Measurements from ENCODE around the gene SRP14.

Gene SRP14

DNA sequence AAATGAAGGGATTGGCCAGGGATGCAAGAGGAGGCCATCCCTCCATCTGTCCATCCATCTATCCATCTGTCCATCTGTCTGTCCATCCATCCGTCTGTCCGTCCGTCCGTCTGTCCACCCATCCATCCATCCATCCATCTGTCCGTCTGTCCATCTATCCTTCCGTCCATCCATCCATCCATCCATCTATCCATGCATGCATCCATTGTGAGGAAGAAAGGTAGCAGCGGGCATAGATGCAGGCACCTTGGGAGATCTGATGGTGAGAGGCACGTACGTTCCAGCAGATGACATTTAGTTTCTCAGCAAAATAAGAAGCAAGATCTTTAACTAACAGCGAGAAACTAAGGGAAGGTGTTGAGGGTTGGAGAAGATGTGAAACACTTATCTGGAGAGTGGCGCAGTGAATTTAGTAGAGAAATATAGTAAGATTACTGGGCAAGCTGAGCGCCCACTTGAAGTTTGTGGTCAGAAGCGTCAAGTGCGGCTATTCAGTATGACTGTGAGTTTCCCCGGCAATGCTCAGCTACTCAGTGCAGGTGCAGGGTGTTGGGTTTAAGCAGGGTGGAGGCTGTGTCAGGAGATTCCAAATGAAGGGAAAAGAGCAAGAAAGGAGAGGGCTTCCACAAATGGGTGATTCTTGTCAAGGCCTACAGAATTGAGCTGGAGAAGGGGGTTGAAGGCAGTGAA lies 22.4 kb upstream of the SRP14 start:
- peaks cover 7% of the 10 kb centered on the region for H3K4me1 ChIP-seq
- no peak for DNase-seq (ENCODE audit: low spot score in 2 of 2)

DNA sequence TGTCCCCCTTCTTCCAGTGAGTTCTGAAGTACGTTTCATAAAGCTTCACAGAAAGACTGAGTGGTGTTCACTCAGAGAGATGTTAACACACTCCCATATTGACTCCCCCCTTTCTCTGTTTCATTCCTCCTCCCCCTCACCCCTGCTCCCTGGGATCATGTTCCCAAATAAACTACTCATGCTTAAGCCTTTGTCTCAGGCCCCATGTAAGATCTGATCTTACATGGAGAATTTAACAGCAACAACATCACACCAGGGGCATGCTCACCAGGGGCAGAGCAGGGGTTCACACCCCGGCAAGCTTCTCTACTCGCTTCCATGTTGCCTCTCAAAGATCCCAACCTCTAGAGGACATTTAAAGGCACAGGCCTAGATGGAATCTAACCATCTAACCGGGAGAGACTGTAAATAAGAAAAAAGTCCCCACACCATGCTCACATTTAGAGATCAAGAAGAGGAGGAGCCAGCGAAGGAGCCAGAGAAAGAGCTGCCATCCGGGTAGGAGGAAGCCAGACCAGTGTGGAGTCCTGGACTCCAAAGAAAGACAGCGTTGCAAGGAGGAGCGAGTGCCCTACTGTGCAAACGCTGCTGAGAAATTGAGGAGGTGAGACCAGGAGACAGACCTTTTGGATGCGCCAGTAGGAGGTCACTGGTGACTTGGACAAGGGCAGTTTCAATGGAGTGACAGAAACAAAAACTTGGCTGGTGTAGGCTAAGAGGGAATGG lies 21.4 kb upstream of the SRP14 start:
- Histone ChIP-seq H3K27me3 (ENCODE audit: low read depth) (no peaks in the 10 kb centered on the region), H3K4me1 (peaks cover 7% of the 10 kb centered on the region), H3K4me3 (no peak overlapping the region)

More for the DNA sequence above, 22.4 kb upstream of the SRP14 start:
- 0 out of 2 replicates have a peak, but pooled peaks cover 2% of the 10 kb centered on the region for H3K9me3 ChIP-seq
- no peaks in the 10 kb centered on the region for H3K36me3 ChIP-seq (replicated peaks)
- in situ Hi-C loops (cut with MboI; ENCODE audit: low sequenced_read_pairs), result loop anchor here (10.0 kb wide), 1 partner anchor 57 kb away; no protein-coding TSS in a partner anchor
- H3K27me3 ChIP-seq (ENCODE audit: low read depth), result no peaks in the 10 kb centered on the region
- H3K4me3 ChIP-seq, result no peak overlapping the region

GRCh38 chr15:40059821-40060220 lies 20.8 kb upstream of the SRP14 start:
- DNase-seq (ENCODE audit: low spot score in 2 of 2), result no peak
- H3K9me3 ChIP-seq, result 0 out of 2 replicates have a peak, but pooled peaks cover 2% of the 10 kb centered on the region
- peaks cover 7% of the 10 kb centered on the region for H3K4me1 ChIP-seq
- H3K27me3 ChIP-seq (ENCODE audit: low read depth), result no peaks in the 10 kb centered on the region
- in situ Hi-C loops (cut with MboI; ENCODE audit: low sequenced_read_pairs), result loop anchor here (10.0 kb wide), 1 partner anchor 55 kb away; no protein-coding TSS in a partner anchor
- no peak overlapping the region for H3K4me3 ChIP-seq
- no peaks in the 10 kb centered on the region for H3K36me3 ChIP-seq (replicated peaks)

More for the DNA sequence above, 21.4 kb upstream of the SRP14 start:
- DNase-seq (ENCODE audit: low spot score in 2 of 2), result no peak
- in situ Hi-C loops (cut with MboI; ENCODE audit: low sequenced_read_pairs), result loop anchor here (10.0 kb wide), 1 partner anchor 56 kb away; no protein-coding TSS in a partner anchor
- H3K36me3 ChIP-seq (replicated peaks), result no peaks in the 10 kb centered on the region
- H3K9me3 ChIP-seq, result 0 out of 2 replicates have a peak, but pooled peaks cover 2% of the 10 kb centered on the region

GRCh38 chr15:40058476-40059140 lies 19.6 kb upstream of the SRP14 start:
- H3K4me1 ChIP-seq, result no peaks in the 10 kb centered on the region
- H3K4me3 ChIP-seq, result no peak overlapping the region
- H3K36me3 ChIP-seq (replicated peaks), result no peaks in the 10 kb centered on the region
- H3K9me3 ChIP-seq, result 0 out of 2 replicates have a peak, but pooled peaks cover 2% of the 10 kb centered on the region
- in situ Hi-C loops (cut with MboI; ENCODE audit: low sequenced_read_pairs), result no loop called here
- H3K27me3 ChIP-seq (ENCODE audit: low read depth), result no peaks in the 10 kb centered on the region
- no peak for DNase-seq (ENCODE audit: low spot score in 2 of 2)

- H3K4me3 ChIP-seq, result no peak overlapping the region
- in situ Hi-C loops (cut with MboI; ENCODE audit: low sequenced_read_pairs), result no loop called here
- H3K9me3 ChIP-seq, result no peaks in the 10 kb centered on the region
- H3K36me3 ChIP-seq (replicated peaks), result no peaks in the 10 kb centered on the region
- H3K27me3 ChIP-seq (ENCODE audit: low read depth), result no peaks in the 10 kb centered on the region
- no peaks in the 10 kb centered on the region for H3K4me1 ChIP-seq
- no peak for DNase-seq (ENCODE audit: low spot score in 2 of 2)
Measured at GRCh38 chr15:40055576-40056293, 16.8 kb upstream of the SRP14 start.

DNA sequence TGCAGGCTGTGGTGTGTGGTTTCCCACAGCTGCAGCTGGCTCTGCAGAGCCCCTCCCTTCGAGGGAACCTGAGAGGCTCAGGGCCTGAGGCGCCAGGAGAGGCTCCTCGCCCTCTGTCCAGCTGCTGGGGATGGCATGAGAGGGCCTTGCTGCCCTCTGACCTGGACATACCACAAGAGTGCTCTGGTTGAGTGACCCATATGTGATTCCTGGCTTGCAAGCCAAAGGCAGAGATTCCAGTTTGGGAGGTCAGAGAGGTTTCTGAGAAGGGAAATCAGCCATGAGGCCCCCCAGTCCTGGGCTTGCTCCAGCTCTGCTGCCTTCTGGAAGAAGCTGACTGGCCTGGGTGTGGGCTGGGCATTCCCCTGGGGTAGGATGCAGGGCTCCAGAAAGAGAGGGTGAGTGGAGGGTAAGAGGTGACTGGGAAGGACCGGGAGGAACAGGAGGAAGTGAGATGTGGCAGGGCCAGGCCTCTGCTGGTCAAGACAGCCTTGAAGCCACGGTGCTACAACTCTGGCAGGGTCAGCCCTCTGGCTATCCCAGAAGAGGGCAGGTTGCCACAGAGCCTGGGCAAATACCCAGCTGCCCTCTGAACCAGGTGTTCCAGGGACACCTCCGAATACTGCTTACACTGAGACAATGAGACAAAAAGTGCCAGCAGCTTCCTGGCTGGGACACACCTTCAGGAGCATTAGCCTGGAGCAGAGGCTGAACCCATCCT lies 16.0 kb upstream of the SRP14 start:
- no peak for DNase-seq (ENCODE audit: low spot score in 2 of 2)
- H3K4me1 ChIP-seq, result no peaks in the 10 kb centered on the region
- in situ Hi-C loops (cut with MboI; ENCODE audit: low sequenced_read_pairs), result no loop called here

GRCh38 chr15:40054605-40054854 lies 15.5 kb upstream of the SRP14 start:
- Histone ChIP-seq H3K36me3 (replicated peaks) (no peaks in the 10 kb centered on the region), H3K4me3 (no peak overlapping the region), H3K9me3 (no peaks in the 10 kb centered on the region), H3K27me3 (ENCODE audit: low read depth) (no peaks in the 10 kb centered on the region), H3K4me1 (no peaks in the 10 kb centered on the region)
- no peak for DNase-seq (ENCODE audit: low spot score in 2 of 2)
- in situ Hi-C loops (cut with MboI; ENCODE audit: low sequenced_read_pairs), result no loop called here

More for the DNA sequence above, 16.0 kb upstream of the SRP14 start:
- no peak overlapping the region for H3K4me3 ChIP-seq
- no peaks in the 10 kb centered on the region for H3K36me3 ChIP-seq (replicated peaks)
- no peaks in the 10 kb centered on the region for H3K9me3 ChIP-seq
- H3K27me3 ChIP-seq (ENCODE audit: low read depth), result no peaks in the 10 kb centered on the region

DNA sequence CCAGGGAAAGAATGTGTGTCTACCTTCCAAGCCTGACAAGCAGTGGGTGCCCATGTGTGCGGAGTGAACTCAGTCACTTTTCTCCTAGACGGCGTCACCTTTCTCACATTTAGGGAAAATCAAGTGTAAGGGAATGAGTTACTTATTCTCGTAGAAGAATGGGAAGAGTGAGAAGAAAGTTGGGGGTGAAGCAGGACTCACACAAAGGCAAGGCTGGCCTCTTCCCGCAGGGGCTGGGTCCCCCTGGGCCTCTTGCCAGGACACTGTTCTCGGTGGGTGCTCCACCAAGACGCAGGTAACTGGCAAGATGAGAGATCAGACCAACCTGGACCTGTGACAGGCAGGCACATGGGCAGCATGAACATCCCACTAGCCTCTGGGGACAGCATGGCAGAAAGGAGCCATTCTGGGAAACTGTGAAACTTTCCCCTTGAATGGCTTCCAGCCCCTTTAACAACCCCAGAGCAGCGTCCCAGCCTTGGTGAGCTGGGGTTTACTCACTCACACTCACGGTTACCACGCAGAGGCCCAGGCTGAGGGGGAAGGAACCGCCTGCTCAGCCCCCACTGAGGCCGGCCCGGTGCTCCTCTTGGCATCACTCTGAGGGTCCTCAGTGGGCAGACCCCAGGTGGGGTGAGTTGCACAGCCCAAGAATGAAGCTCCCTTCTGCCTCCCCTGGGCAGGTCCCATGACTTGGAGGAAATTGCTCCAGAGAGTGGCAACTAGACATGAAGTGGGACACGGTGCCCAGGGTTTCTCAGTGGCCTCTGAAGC lies 15.0 kb upstream of the SRP14 start:
- in situ Hi-C loops (cut with MboI; ENCODE audit: low sequenced_read_pairs), result no loop called here
- H3K4me3 ChIP-seq, result no peak overlapping the region

DNA sequence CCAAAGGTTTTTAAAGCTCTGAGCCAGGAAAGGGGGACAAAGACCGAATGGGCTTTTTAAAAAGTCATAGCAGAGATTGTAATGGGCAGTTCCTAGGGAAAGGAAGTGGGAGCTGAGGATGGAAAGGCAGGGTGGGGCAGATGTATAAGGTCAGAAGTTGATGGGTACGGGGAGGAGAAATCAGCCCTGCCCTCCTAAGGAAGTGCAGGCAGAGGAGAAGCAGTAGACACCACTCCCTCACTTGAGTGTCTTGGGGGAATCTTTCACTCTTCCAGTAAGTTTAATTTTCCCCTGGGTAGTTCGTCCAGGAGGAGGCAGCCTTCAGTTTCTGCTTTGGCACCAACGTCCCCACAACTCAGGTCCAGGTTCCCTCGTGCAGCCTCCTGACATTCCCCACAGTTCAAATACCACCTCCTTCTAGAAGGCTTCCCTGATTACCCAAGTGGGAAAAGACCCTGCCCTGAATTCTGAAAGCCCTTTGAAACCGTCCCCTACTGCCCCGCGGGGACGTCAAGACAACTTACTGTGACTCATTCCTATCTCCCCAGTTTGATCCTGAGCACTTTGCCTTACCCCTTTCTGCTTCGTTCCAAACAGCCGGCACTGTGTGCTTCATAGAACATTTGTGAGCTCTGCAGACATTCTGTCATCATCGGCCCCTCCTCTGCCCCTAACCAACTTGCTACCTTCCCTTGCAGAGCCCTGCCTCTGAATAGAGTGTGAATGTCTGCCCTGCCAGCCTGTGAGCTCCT lies 14.3 kb upstream of the SRP14 start:
- DNase-seq (ENCODE audit: low spot score in 2 of 2), result no peak
- in situ Hi-C loops (cut with MboI; ENCODE audit: low sequenced_read_pairs), result no loop called here
- Histone ChIP-seq H3K27me3 (ENCODE audit: low read depth) (no peaks in the 10 kb centered on the region), H3K4me1 (no peaks in the 10 kb centered on the region), H3K36me3 (replicated peaks) (no peaks in the 10 kb centered on the region), H3K9me3 (no peaks in the 10 kb centered on the region), H3K4me3 (no peak overlapping the region)

More for the DNA sequence above, 15.0 kb upstream of the SRP14 start:
- DNase-seq (ENCODE audit: low spot score in 2 of 2), result no peak
- Histone ChIP-seq H3K4me1 (no peaks in the 10 kb centered on the region), H3K9me3 (no peaks in the 10 kb centered on the region), H3K36me3 (replicated peaks) (no peaks in the 10 kb centered on the region), H3K27me3 (ENCODE audit: low read depth) (no peaks in the 10 kb centered on the region)

DNA sequence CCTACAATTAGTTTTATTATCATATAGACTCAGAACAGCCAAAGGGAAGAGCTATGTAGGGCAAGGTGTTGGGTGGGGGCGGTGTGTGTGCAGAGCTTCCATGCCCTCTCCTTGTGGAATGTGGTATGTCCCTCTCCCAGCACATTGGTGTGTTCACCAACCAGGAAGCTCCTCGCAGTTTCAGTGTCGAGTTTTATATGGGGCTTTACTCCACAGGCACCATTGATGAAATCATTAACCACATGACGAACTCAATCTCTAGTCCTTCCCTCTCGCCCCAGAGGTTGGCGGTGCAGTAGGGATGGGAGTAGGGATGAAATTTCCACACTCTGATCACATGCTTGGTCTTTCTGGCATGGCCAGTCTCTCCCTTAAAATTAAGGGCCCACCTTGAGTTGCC lies 13.6 kb upstream of the SRP14 start:
- DNase-seq (ENCODE audit: low spot score in 2 of 2), result no peak
- no peaks in the 10 kb centered on the region for H3K4me1 ChIP-seq
- in situ Hi-C loops (cut with MboI; ENCODE audit: low sequenced_read_pairs), result no loop called here
- no peaks in the 10 kb centered on the region for H3K9me3 ChIP-seq
- H3K27me3 ChIP-seq (ENCODE audit: low read depth), result no peaks in the 10 kb centered on the region
- H3K36me3 ChIP-seq (replicated peaks), result no peaks in the 10 kb centered on the region
- H3K4me3 ChIP-seq, result no peak overlapping the region

DNA sequence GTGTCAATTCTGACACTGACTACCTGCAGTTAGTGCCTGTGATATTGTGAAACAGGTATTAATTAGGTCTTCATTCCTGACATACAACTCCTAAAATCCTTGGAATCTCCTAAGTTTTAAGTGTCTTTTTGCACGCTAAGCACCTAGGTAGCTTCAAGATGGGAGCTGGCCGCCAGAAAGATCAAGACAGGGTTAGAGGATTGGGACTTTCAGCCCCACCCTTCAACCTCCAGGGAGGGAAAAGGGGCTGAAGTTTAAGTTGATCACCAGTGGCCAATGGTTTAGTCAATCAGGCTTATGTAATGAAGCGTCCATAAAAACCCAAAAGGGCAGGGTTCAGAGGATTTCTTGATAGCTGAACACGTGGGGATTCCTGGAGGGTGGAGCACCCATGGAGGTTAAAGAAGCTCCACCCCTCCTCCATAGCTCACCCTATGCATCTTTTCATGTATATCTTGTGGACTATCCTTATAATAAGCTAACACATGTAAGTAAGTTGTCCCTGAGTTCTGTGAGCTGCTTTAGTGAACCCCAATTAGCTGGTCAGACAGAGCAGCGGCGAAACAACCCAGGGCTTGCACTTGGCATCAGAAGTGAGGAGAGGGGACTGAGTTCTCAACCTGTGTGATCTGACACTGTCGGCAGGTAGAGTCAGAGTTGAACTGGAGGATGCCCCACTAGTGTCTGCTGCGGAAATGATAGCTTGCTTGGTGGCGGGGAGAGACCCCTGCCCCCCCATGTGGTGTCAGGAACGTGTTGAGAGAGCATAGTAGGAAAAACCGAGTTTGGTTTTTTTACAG lies 12.8 kb upstream of the SRP14 start:
- no peaks in the 10 kb centered on the region for H3K27me3 ChIP-seq (ENCODE audit: low read depth)
- H3K4me1 ChIP-seq, result no peaks in the 10 kb centered on the region
- peaks cover 4% of the 10 kb centered on the region; the same call in 1 of the 2 replicates for H3K36me3 ChIP-seq (replicated peaks)
- in situ Hi-C loops (cut with MboI; ENCODE audit: low sequenced_read_pairs), result no loop called here
- no peak for DNase-seq (ENCODE audit: low spot score in 2 of 2)
- no peaks in the 10 kb centered on the region for H3K9me3 ChIP-seq
- no peak overlapping the region for H3K4me3 ChIP-seq

Measured in HAP-1 (cell line).